Measurements from ENCODE around the gene PTPRE.

Gene PTPRE

DNA sequence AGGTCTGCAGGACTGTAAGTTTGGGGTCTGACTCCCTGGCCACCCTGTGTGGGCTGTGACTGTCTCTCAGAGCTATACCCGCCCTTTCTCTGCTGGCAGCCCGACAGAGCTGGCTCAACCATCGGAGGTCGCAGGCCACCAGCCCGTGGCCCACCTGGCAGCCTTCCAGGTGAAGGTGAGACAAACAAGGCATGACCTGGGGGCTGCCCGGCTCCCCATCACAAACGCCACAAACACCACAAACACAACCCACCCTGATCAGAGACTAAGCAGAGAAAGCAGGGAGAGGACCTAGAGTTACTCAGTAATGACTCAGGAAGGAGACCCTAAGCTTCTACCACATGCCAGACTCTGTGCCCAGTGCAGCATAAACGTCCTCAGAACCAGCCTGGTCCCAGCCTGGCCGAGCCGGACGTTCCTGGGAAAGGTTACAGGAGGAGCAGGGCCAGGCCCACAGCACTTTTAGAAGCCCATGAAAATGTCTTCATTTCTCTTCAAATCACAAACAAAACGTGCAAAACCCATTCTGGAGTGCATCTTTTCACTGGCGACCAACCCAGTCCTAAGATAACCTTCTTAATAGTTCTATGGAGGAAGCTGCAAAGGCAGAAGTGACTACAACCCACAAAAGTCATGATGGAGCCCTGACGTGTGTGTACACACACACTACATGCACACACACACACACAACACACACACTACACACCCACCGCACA lies 152.5 kb downstream of the PTPRE start:
- no peak for DNase-seq (ENCODE audit: low read depth in 2 of 2)

DNA sequence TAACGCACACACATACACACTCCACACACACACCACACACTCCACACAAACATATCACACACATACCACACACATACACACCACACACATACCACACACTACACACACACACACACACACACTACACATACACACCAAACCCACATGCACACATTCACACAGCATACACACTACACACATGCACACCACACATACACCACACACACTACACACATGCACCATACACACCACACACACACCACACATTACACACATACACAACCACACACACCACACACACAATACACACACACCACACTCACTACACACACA lies 153.0 kb downstream of the PTPRE start:
- no peak for DNase-seq (ENCODE audit: low read depth in 2 of 2)

DNA sequence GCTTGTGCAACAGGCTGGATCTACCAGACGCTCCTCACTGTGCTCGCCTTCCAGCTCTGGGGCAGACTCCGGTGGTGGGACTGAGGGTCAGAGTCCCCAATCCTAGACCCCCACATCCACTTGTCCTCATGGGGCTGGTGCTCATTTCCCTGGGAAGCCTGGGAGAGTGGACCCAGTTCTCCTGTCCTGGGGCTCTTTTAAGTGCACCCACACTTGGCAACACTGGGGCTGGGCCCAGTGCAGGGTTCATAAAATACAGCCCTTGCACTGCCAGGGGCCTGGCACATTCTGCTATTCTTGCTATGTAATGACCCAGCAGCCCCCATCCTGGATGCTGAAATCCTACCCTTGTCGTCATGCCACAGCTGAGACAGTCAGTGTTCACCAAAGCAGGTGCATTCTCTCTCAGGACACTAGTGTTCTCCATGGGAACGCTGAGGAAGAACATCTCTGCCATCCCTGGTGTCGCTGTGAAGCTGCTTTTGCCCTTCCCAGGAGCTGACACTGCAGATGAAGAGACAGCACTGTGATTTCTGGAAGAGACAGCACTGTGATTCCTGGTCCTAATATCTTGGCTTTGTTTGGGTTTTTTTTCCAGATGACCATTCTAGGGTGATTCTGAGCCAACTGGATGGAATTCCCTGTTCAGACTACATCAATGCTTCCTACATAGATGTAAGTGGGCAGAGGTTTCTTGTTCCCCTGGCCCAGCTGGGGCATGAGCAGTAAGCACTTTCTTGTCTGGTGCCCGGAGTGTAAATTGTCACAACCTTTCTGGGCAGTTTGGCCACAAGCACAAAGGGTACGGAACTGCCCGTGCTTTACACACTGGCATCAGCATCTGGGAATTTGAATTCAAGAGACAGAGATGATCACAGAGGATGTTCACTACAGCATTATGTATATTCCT lies 153.7 kb downstream of the PTPRE start:
- no peak for DNase-seq (ENCODE audit: low read depth in 2 of 2)

DNA sequence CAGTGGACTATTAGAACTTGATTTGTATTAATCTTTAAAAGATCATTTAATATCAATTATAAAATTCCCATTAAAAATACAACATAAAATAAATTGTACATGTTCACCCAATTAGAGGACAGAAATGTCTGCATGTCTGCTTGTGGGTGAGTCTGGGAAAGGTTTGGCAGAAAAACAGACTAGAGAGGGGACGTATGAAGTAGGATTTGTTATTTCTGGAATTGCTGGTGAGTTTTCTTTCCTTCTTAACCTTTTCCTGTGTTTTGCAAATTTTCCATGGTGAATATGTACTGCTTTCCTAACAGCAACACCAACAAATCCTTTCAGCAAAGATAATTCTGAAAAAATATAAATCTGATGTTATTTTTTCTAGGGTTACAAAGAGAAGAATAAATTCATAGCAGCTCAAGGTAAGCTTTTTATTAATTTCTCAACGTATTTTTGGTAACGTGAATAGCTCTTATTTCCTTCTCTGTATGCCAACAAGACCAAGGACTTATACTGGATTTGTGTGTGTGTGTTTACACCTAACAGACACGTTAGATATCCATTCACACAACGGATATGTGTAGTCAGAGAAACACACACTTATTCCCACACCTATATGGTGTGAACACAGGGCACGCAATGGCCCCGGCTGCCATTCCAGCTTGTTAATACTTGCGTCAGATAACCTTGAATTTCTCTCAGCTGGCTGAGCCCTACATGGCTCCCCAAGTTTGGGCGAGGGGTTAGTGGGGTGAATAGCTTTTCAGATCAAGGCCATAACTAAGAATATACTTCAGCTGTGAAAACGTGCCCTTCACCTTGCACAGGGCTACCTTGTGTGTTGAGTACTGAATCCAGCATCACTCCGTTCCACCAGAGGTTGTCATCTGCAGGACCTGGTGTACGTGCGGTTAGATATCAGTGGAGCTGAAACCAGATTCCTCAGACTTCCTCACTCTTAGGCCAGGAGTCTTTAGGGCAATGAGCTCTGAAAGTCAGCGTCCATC lies 154.7 kb downstream of the PTPRE start:
- no peak for DNase-seq (ENCODE audit: low read depth in 2 of 2)

DNA sequence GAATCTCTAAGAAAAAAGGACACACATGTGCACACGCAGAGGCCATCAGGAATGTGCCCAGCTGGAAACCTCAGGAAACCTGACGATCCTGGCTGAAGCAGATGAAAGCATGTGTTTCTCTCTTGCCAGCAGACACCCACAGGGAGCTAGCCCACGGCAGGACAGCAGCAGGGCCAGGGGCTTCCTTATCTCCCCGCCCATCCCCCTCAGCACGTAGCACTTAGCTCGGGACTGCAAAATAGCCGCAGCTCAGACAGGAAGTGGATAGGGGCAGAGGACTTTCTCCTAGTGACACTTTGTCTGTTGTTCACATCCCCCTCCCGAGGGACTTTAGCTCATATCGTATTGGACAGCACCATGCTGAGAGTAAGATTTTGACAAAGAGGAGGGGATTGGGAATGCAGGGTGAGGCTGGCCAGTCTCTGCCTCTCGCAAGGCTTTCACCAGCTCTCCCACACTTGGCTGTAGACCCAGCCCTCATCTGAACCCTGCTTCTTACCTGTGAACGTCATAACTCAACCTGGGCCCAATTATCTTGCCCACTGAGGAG lies 155.5 kb downstream of the PTPRE start:
- no peak for DNase-seq (ENCODE audit: low read depth in 2 of 2)

DNA sequence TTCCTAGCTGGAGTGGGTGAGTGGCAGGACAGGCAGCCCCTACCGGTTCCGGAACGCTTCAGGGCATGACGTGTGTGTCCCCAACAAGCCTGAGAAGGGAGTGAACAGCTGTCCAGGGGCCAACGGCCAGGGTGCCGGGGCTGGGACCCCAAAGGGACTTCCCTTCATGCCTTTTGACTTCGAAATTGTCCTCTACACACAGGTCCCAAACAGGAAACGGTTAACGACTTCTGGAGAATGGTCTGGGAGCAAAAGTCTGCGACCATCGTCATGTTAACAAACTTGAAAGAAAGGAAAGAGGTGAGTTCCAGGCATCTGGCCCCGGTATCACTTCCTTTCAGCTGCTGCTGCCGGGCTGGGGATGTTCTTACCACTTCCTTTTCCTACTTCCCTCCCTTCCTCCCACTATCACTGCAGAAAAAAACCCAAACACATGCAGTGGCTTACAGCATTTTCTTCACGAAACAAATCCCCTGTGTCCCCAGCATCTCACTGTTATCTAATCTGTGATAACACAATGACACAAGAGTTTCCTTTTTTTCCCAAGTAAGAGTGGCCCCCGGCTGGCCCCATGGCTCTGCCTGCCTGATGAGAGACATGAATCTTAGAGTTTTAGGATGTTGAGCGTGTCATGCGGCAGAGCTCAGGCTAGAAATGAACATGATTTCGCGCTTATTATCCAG lies 156.1 kb downstream of the PTPRE start:
- peak; percentile 21 to 38 for DNase-seq (ENCODE audit: low read depth in 2 of 2)

DNA sequence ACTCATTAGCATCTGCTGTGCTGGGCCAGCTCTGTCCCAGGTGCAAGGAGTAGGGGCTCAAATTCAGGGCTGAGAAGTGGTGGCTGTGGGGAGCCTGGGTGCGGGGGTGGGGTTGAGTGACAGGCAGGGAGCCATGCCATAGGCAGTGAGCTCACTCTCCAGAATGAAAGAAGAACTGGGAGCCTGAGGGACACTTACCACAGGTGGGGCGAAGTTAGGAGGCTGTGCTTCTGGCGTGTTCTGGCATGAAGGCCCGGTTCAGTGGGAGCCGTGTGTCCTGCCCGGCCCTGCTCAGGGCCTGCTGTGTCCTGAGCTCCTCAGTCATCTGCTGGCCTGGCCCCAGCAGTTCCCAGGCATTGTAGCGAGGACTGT lies 156.8 kb downstream of the PTPRE start:
- no peak for DNase-seq (ENCODE audit: low read depth in 2 of 2)

DNA sequence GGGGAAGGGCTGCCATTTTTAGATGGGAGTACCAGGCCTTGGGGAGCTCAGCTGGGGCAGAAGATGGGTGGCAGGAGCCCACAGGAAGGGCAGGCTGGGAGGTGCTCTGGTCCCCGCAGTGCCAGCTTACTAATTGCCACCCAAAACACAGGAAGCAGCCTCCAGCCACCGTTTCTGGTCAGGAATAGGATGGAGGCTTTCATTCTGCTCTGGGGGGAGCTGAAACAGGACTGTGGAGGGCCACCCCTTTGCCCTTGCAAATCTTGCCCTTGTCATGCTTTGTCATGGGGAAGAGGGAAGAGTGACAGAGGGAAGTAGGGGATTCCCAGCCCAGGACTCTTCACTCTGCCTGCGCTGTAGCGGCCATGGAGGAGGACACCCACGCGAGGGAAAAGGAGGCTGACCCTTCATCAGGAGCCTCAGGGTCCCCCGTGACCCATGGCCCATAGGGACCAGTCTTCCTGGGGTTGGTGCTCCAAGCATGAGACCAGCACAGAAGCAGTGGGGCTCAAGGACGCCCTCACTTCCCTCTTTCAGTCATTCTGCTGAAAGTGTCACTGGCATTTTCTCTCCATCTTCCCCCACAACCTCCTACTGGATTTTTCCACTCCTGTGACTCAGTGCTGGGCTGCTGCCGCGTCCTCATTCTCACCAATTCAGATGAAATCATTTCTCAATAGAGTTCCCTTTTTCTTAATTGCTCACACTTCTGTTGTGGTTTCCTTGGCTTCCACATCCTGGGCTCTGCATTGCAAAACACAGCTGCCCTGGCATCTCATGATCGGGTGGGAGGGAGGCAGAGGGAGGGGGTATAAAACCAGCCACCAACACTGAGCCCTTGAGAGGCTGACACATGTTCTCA lies 157.4 kb downstream of the PTPRE start:
- peak; percentile 56 to 62 for DNase-seq (ENCODE audit: low read depth in 2 of 2)

DNA sequence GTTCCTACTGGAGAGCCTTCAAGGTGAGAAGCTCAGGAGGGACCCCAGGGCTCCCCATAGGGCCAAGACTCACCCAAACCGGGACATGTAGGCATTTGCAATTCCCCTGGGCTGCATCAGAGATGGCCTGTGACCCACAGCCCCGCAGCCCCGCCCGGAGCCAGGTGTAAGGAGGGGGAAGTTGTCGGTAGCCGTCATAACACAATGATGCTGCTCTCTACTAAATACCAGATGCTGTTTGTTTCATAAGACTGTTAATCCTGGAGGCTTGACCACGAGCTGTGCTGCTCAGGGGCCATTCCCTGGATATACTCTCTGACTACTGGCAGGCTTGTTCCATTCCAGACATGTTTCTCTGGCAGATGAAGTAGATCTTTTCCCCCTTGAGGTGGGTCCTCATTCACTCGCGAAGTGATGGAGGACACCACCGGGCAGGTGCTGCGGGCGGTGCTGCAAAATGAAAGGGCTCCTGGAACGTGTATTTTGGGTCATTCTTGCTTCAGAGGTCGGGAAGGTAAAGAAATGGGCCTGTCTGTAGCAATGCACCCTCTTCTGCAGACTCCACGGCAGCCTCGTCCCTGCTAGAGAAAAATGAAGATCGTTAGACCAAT lies 158.2 kb downstream of the PTPRE start:
- no peak for DNase-seq (ENCODE audit: low read depth in 2 of 2)

DNA sequence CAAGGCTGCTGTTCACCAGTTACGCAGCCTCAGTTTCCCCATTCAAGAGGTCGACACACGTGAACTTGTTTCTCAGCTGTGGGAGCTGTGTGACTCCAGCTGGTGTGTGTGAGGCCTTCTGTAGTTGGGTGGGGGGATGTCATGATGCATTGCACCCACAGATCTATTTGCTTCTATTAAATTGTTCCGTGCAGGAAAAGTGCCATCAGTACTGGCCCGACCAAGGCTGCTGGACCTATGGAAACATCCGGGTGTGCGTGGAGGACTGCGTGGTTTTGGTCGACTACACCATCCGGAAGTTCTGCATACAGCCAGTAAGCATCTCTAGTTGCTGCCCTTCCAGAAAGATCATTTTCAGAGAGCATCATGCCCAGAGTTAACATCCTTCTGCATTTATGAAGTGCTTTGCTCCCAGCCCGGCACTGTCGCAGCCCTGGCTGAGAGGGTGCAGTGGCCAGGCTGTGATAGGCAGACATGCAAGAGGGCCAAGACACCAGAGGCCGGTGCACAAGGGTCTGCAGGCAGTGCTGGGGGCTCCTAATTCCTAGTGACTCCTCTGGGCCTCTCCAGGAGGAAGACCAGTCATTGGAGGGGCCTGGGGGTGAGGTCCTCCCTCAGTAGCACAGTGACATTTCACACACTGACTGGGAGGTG lies 159.1 kb downstream of the PTPRE start:
- no peak for DNase-seq (ENCODE audit: low read depth in 2 of 2)

DNA sequence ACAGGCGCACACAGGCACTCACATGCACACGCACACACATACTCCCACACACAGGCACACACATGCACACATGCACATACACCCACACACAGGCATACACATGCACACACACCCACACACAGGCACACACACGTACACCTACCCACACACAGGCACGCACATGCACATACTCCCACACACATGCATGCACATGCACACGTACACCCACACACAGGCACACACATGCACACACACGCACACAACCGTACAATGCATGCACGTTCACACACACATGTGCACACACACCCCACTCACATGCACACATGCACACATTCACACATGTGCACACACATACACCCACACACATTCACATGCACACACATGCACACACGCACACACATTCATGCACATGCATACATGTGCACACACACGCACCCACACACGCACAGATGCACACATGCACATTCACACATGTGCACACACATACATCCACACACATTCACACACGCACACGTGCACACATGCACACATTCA lies 160.0 kb downstream of the PTPRE start:
- no peak for DNase-seq (ENCODE audit: low read depth in 2 of 2)

DNA sequence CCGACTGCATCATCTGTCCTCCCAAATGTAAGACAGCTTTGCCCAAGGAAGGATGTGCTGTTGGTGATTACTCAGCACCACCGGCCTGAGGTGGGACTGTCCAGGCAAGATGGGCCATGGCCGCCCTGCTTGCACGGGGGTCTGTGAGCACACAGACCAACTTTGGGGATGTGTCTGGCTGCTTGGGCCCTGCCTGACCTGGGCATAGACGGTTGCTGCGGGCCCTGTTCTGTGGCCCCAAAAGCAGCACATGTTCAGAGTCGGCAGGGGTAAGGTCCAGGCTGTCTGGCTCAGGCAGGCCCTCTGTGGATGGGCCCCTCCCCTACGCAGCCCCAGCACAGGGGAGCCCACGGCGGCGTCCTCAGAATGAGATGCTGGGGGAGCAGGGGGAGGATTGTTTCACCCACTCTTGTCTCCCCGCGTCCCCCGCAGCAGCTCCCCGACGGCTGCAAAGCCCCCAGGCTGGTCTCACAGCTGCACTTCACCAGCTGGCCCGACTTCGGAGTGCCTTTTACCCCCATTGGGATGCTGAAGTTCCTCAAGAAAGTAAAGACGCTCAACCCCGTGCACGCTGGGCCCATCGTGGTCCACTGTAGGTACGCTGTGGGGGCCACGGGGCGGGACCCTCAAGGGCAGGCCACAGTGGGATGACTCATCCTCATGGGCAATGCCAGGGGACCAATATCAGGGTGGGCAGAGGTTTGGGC lies 160.9 kb downstream of the PTPRE start:
- no peak for DNase-seq (ENCODE audit: low read depth in 2 of 2)

DNA sequence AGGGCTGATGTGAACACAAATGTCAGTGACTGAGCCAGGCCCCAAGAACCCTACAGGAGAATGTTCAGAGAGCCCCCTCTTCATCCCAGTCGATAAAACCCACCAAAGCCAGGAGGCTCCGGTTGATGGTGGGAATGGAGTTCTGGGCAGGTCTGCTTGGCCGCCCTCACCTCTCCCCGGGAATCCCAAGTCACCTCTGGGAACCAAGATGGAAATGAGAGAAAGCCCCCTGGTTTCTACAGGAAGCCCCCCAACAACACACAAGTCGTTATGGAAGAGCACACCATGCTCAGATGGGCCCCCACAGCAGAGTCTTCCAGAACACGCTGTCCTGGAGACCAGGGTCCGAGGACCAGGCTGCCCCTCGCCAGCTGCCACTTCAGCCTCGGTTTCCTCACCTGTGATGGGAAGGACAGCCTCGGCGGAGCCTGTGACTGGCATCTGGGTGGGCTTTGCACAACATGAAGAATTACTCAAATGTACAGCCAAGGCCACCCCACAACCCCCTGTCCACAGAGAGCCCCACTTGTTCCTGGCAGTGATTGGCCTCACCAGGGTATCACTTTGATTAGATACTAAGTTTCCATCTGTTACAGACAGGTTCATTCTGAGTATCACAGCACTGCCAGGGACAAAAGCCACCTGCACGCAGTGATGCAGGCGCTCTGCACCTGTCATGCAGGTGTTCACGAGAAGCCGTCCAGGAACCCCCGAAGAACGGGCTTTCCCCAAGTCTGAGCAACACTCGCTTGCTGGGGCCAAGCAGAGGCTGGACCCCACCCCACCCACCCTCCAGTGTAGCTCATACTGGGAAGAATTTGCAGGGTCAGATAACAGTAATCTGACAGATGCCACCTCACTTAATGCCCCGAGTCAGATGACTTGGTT lies 161.7 kb downstream of the PTPRE start:
- DNase-seq (ENCODE audit: low read depth in 2 of 2): no peak

DNA sequence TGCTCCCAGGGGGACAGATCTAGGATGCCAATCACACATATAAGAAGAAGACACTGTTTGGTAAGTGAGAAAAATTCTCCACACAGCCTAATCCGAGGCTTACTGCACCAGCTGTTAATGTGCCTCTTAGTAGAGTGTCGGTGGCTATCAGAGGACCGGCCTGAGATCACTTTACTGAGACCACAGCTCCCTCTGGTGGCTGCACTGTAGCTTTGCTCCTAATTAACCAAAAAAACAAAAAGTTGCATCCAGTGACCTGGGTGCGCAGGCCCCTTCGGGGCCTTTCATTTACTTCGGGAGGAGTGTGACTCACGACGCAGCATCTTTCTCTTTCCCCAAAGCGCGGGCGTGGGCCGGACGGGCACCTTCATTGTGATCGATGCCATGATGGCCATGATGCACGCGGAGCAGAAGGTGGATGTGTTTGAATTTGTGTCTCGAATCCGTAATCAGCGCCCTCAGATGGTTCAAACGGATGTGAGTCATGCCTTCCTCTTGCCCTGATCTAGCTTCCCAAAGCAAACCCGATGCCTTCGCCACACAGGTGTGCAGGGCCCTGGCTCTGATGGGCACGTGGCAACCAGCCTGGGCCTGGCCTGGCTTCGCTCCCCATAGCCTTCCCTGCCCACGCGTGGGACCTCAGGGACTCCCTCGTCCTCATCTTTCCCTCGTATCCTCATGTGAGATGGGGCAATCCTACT lies 162.6 kb downstream of the PTPRE start:
- peak; percentile 81 to 82 for DNase-seq (ENCODE audit: low read depth in 2 of 2)

DNA sequence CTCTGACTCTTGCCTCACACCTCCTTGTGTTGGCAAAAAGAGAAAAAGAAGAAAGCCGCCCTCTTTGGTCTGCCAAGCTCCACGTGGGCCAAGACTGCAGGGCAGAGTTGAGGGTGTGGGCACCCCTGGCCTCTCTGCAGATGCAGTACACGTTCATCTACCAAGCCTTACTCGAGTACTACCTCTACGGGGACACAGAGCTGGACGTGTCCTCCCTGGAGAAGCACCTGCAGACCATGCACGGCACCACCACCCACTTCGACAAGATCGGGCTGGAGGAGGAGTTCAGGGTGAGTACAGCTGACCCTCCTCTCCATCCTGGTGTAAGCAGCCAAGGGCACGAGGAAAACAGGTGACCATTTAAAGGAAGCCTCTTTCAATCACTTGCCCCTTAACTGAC lies 163.3 kb downstream of the PTPRE start:
- no peak for DNase-seq (ENCODE audit: low read depth in 2 of 2)

DNA sequence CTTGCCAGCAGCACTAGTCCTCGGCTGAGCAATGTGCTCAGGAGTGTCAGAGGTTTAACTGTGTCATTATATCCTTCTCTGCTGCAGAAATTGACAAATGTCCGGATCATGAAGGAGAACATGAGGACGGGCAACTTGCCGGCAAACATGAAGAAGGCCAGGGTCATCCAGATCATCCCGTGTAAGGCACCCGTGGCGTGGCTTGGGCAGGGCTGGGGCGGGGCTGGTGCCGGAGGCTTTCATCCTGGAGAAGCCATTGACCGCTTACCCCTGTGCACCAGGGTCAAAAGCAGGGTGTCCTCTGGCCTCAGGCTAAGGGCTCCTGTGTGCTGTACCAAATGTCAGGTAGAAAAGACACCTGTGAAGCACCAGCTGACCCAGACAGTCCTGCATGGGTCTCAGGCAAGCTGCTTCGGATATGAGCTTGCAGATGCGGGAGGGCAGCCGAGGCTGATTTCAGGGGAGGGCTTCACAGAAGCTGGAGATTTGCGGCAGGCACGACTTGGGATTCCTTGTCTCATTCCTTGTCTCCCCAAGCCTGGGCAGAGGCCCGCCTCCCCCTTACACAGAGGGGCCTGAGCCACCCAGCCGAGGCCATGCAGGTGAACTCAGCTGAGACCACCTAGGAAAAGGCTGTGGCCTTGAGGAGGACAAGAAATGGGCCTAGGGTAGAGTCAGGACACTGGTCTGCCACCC lies 164.0 kb downstream of the PTPRE start:
- DNase-seq (ENCODE audit: low read depth in 2 of 2): no peak

All from stimulated activated CD4-positive, alpha-beta T cell treated with anti-CD3 and anti-CD28 coated beads, Interleukin-1b, Interleukin-23, amount 100 ng/mL, for 4 hours (primary cell).